K562 (cell line): ENCODE measurements around the gene ZCCHC8. TPM values are rescaled to one million over a fixed set of nuclear protein-coding genes. Genes with fewer than 3 reads are reported as not detected.

ENCODE experiments used
- ADNP ChIP-seq: fragments of 200-800 bp; sonication (Bioruptor generic); IDR thresholded peaks from 2 replicates; pipeline ENCODE4 v1.6.1; 2016; ENCODE audit warnings: missing genetic modification characterization, missing compliant biosample characterization
- ARID1B ChIP-seq: fragments of 450-650 bp; IDR thresholded peaks from 2 replicates; pipeline ENCODE4 v1.6.1; 2016; ENCODE audit warnings: antibody characterized with exemption, mild to moderate bottlenecking, inconsistent platforms
- CBFB ChIP-seq: sonication (generic); formaldehyde crosslinking; IDR thresholded peaks from 2 replicates; pipeline ENCODE4 v1.4.0; 2020; ENCODE audit warnings: mild to moderate bottlenecking, missing genetic modification reagents
- CHD4 ChIP-seq: fragments of 200-600 bp; sonication (generic); IDR thresholded peaks from 3 replicates; pipeline ENCODE4 v1.6.1; 2012; ENCODE audit warnings: low read depth, mild to moderate bottlenecking, mixed read lengths, low read length, inconsistent platforms; ENCODE audit not compliant: insufficient read depth, insufficient replicate concordance, poor library complexity, severe bottlenecking
- EWSR1 ChIP-seq: fragments of 450-650 bp; IDR thresholded peaks from 2 replicates; pipeline ENCODE4 v1.6.1; 2018; ENCODE audit warnings: borderline replicate concordance, mild to moderate bottlenecking, low read depth, moderate library complexity; ENCODE audit not compliant: partially characterized antibody
- MBD2 ChIP-seq: sonication (generic); IDR thresholded peaks from 2 replicates; pipeline ENCODE4 v1.6.1; 2016; ENCODE audit warnings: low read depth, borderline replicate concordance
- NBN ChIP-seq: fragments of 450-650 bp; IDR thresholded peaks from 2 replicates; pipeline ENCODE4 v1.6.1; 2016; ENCODE audit warnings: low read depth, mild to moderate bottlenecking
- PTTG1 ChIP-seq: fragments of 450-650 bp; IDR thresholded peaks from 2 replicates; pipeline ENCODE4 v1.6.1; 2016; ENCODE audit warnings: low read depth, mild to moderate bottlenecking, missing genetic modification characterization, missing compliant biosample characterization
- RAD51 ChIP-seq: fragments of 450-650 bp; IDR thresholded peaks from 2 replicates; pipeline ENCODE4 v1.7.1; 2016; ENCODE audit warnings: low read depth, mild to moderate bottlenecking, borderline replicate concordance
- SAP30 ChIP-seq: fragments of 200-600 bp; sonication (generic); IDR thresholded peaks from 2 replicates; pipeline ENCODE4 v1.6.1; 2012; ENCODE audit warnings: borderline replicate concordance, low read depth, mild to moderate bottlenecking, moderate library complexity, low read length, control low read depth, inconsistent platforms; ENCODE audit not compliant: insufficient read depth, poor library complexity, severe bottlenecking
- SLC30A9 ChIP-seq: fragments of 250-450 bp; sonication (Bioruptor Pico); IDR thresholded peaks from 2 replicates; pipeline ENCODE4 v1.8.0; 2022; ENCODE audit warnings: mild to moderate bottlenecking, moderate library complexity
- SRSF9 ChIP-seq: fragments of 200-400 bp; formaldehyde crosslinking; IDR thresholded peaks from 2 replicates; pipeline ENCODE4 v1.6.1; 2017; ENCODE audit warnings: low read depth, low read length, borderline replicate concordance
- TBP ChIP-seq: optimal IDR thresholded peaks from 2 replicates; pipeline ENCODE3; 2011; ENCODE audit warnings: low read depth, low read length, improper control_type of control experiment
- ZNF584 ChIP-seq: fragments of 200-800 bp; sonication (Bioruptor generic); IDR thresholded peaks from 2 replicates; pipeline ENCODE4 v1.6.1; 2016; ENCODE audit warnings: low read depth, mild to moderate bottlenecking, missing genetic modification characterization, missing compliant biosample characterization
- polyA plus RNA-seq, 8 experiments: library from polyadenylated mRNA; depleted of rRNA in 4 of 8; stranded (reverse) in 5 of 8; unstranded in 3 of 8; fragments of >200 nt; fragmentation: Nextera tagmentation in 2 of 8; fragmentation: Illumina TruSeq in 1 of 8; extraction: Ambion mirVana in 2 of 8; extraction: Trizol in 1 of 8; gene quantifications; 2 replicates each; pipeline versions ENCODE4 v1.2.1 to v1.2.3, GENCODE V29; 2011 to 2014; ENCODE audit warnings: inconsistent platforms in 1 of 8, missing spikeins in 1 of 8
- total RNA-seq, 7 experiments: library from RNA; depleted of rRNA in 6 of 7; stranded (reverse); fragments of >200 nt in 6 of 7; fragmentation: Illumina TruSeq in 2 of 7; extraction: Trizol in 2 of 7; gene quantifications; 2 replicates each; pipeline versions ENCODE4 v1.2.1 to v1.2.3, GENCODE V29; 2011 to 2021; ENCODE audit warnings: low replicate concordance in 1 of 7
- TF ChIP-seq, protein P1 (sequence below), 2 experiments: IDR thresholded peaks; 2 replicates each; pipeline ENCODE4 v1.6.1; 2012; ENCODE audit warnings: improper control_type of control experiment in 2 of 2, low read depth in 2 of 2, low read length in 2 of 2, borderline replicate concordance in 1 of 2
- TF ChIP-seq, protein P2 (sequence below): fragments of 450-650 bp; IDR thresholded peaks from 2 replicates; pipeline ENCODE4 v1.7.1; 2018; ENCODE audit warnings: mild to moderate bottlenecking, low read depth; ENCODE audit not compliant: partially characterized antibody
- TF ChIP-seq, protein P3 (sequence below): fragments of 450-650 bp; formaldehyde crosslinking; conservative IDR thresholded peaks from 2 replicates; pipeline ENCODE4 v1.4.0; 2022; ENCODE audit warnings: mild to moderate bottlenecking, missing genetic modification characterization
- TF ChIP-seq, protein P4 (sequence below), 2 experiments: fragments of 450-650 bp; IDR thresholded peaks; 2 replicates each; pipeline ENCODE4 v1.6.1; 2016

Gene ZCCHC8
- total and polyA plus RNA-seq, 9 of the 15 experiments (the other 6 are each of a cell fraction or from before 2014, with no cell fraction given), result 14.8 to 50.9 (median 34.1) TPM

DNA sequence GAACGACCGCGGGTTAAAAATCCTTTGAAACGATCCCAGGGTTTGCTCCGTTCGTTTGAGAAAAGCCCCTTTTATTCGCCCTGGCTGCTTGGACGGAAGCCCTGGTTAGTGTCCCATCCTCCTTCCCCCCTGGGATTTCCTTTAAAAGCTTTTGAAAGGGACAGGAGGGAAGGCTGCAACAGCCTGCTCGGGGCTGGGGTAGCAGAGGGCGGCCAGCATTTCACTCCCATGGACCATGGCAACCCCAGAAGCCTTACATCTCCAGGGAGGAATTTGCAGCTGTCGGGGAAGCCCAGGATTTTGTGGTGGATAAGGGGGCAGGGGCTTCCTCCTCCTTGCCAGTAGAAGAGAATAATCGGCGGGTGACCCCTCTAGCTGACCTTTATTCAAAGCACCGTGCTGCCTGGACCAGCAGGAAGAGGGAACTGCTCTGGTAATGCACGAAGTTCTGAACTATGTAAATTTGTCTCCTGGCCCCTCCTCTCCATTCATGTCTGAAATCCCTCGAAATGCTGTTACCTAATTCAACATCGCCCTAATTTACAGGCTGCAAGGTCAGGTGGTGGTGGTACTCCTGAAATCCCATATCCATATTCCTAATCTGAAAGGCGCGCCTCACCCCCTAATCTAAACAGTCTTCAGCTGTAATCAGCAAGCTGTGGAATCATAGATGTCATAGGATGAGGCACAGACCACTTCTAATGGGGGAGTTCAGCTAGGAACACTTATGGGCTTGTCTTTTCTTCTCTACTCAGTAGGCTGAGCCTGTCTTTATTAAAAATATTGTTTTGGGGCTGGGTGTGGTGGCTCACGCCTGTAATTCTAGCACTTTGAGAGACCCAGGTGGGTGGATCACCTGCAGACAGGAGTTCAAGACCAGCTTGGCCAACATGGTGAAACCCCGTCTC lies 77.2 kb downstream of the ZCCHC8 start (continued):
- TF ChIP-seq, protein P1, sequence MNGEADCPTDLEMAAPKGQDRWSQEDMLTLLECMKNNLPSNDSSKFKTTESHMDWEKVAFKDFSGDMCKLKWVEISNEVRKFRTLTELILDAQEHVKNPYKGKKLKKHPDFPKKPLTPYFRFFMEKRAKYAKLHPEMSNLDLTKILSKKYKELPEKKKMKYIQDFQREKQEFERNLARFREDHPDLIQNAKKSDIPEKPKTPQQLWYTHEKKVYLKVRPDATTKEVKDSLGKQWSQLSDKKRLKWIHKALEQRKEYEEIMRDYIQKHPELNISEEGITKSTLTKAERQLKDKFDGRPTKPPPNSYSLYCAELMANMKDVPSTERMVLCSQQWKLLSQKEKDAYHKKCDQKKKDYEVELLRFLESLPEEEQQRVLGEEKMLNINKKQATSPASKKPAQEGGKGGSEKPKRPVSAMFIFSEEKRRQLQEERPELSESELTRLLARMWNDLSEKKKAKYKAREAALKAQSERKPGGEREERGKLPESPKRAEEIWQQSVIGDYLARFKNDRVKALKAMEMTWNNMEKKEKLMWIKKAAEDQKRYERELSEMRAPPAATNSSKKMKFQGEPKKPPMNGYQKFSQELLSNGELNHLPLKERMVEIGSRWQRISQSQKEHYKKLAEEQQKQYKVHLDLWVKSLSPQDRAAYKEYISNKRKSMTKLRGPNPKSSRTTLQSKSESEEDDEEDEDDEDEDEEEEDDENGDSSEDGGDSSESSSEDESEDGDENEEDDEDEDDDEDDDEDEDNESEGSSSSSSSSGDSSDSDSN (IDR thresholded peaks at IDR 0.05; ENCODE audit: borderline replicate concordance in 1 of 2, low read depth in 2 of 2, low read length in 2 of 2), result no peak; a peak in 1 of 4 replicates
- TF ChIP-seq ZNF584 (CRISPR knock-in tag) (no peak), RAD51 (no peak), TBP (peak; percentile 95), PTTG1 (no peak), SRSF9 (no peak), MBD2 (no peak), ADNP (tag) (no peak), SLC30A9 (CRISPR knock-in tag) (no peak), SAP30 (no peak), ARID1B (no peak), CBFB (CRISPR knock-in tag) (no peak), EWSR1 (no peak), NBN (no peak), CHD4 (no peak)
- TF ChIP-seq, protein P2, sequence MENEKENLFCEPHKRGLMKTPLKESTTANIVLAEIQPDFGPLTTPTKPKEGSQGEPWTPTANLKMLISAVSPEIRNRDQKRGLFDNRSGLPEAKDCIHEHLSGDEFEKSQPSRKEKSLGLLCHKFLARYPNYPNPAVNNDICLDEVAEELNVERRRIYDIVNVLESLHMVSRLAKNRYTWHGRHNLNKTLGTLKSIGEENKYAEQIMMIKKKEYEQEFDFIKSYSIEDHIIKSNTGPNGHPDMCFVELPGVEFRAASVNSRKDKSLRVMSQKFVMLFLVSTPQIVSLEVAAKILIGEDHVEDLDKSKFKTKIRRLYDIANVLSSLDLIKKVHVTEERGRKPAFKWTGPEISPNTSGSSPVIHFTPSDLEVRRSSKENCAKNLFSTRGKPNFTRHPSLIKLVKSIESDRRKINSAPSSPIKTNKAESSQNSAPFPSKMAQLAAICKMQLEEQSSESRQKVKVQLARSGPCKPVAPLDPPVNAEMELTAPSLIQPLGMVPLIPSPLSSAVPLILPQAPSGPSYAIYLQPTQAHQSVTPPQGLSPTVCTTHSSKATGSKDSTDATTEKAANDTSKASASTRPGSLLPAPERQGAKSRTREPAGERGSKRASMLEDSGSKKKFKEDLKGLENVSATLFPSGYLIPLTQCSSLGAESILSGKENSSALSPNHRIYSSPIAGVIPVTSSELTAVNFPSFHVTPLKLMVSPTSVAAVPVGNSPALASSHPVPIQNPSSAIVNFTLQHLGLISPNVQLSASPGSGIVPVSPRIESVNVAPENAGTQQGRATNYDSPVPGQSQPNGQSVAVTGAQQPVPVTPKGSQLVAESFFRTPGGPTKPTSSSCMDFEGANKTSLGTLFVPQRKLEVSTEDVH, result peak; percentile 2
- TF ChIP-seq, protein P3, sequence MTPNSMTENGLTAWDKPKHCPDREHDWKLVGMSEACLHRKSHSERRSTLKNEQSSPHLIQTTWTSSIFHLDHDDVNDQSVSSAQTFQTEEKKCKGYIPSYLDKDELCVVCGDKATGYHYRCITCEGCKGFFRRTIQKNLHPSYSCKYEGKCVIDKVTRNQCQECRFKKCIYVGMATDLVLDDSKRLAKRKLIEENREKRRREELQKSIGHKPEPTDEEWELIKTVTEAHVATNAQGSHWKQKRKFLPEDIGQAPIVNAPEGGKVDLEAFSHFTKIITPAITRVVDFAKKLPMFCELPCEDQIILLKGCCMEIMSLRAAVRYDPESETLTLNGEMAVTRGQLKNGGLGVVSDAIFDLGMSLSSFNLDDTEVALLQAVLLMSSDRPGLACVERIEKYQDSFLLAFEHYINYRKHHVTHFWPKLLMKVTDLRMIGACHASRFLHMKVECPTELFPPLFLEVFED (CRISPR knock-in tag), result no peak
- TF ChIP-seq, protein P4, sequence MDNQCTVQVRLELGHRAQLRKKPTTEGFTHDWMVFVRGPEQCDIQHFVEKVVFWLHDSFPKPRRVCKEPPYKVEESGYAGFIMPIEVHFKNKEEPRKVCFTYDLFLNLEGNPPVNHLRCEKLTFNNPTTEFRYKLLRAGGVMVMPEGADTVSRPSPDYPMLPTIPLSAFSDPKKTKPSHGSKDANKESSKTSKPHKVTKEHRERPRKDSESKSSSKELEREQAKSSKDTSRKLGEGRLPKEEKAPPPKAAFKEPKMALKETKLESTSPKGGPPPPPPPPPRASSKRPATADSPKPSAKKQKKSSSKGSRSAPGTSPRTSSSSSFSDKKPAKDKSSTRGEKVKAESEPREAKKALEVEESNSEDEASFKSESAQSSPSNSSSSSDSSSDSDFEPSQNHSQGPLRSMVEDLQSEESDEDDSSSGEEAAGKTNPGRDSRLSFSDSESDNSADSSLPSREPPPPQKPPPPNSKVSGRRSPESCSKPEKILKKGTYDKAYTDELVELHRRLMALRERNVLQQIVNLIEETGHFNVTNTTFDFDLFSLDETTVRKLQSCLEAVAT (IDR thresholded peaks at IDR 0.05), result no peak
